SU-DHL-6 (cell line): ENCODE data around the gene ENOX2.

Source experiments
- H2AFZ ChIP-seq: fragments of 200-600 bp; sonication (generic); 2 replicates; pipeline ENCODE4 v1.6.1; 2014; ENCODE audit warnings: low read depth, mild to moderate bottlenecking, moderate library complexity, mixed read lengths, antibody characterized with exemption, low read length; ENCODE audit not compliant: severe bottlenecking
- H3F3A ChIP-seq: fragments of 200-600 bp; shearing (Covaris generic); 2 replicates; pipeline ENCODE4 v1.6.0; 2016; ENCODE audit warnings: antibody characterized with exemption, mild to moderate bottlenecking; ENCODE audit not compliant: insufficient read depth
- H3K27ac ChIP-seq: fragments of 200-600 bp; sonication (generic); 2 replicates; pipeline ENCODE4 v1.5.1; 2016; ENCODE audit warnings: low read depth, mild to moderate bottlenecking, low read length, moderate library complexity, mixed read lengths
- H3K27me3 ChIP-seq: fragments of 200-600 bp; sonication (generic), shearing (Covaris generic); 2 replicates; pipeline ENCODE4 v1.6.0; 2014; ENCODE audit warnings: mild to moderate bottlenecking, low read length
- H3K36me3 ChIP-seq: fragments of 200-600 bp; sonication (generic); 2 replicates; pipeline ENCODE4 v1.6.1; 2014; ENCODE audit warnings: mild to moderate bottlenecking, low read length, mixed read lengths
- H3K4me2 ChIP-seq: fragments of 300-600, 200-600 bp; shearing (Covaris generic), sonication (generic); 2 replicates; pipeline ENCODE4 v1.6.0; 2014; ENCODE audit warnings: low read length, low read depth, mild to moderate bottlenecking; ENCODE audit not compliant: poor library complexity, severe bottlenecking
- H3K4me3 ChIP-seq: fragments of 200-600 bp; sonication (generic); 2 replicates; pipeline ENCODE4 v1.5.1; 2014; ENCODE audit warnings: antibody characterized with exemption, low read length, mild to moderate bottlenecking, mixed read lengths; ENCODE audit not compliant: insufficient read depth, poor library complexity, severe bottlenecking
- H3K79me2 ChIP-seq: fragments of 200-600 bp; sonication (generic); 2 replicates; pipeline ENCODE4 v1.6.1; 2014; ENCODE audit warnings: mild to moderate bottlenecking, low read length, moderate library complexity; ENCODE audit not compliant: insufficient read depth
- H3K9ac ChIP-seq: fragments of 200-600 bp; sonication (generic); 2 replicates; pipeline ENCODE4 v1.7.0; 2014; ENCODE audit warnings: mild to moderate bottlenecking, low read length
- H3K9me2 ChIP-seq: fragments of 200-600 bp; sonication (generic); replicated peaks from 2 replicates; pipeline ENCODE4 v1.6.1; 2014; ENCODE audit warnings: low read length; ENCODE audit not compliant: insufficient read depth
- H3K9me3 ChIP-seq: fragments of 200-600 bp; sonication (generic); 2 replicates; pipeline ENCODE4 v1.6.1; 2014; ENCODE audit warnings: low read length, mixed read lengths; ENCODE audit not compliant: insufficient read depth
- H4K20me1 ChIP-seq: fragments of 200-600 bp; sonication (generic); 2 replicates; pipeline ENCODE4 v1.6.1; 2014; ENCODE audit warnings: low read depth, mild to moderate bottlenecking, antibody characterized with exemption, low read length, moderate library complexity, mixed read lengths
- CTCF ChIP-seq: fragments of 200-600 bp; sonication (generic); IDR thresholded peaks from one replicate; pipeline ENCODE4 v1.5.1; 2017; ENCODE audit warnings: antibody characterized with exemption, mild to moderate bottlenecking, low read length, moderate library complexity; ENCODE audit not compliant: insufficient read depth, poor library complexity, severe bottlenecking
- EZH2phosphoT487 ChIP-seq: fragments of 200-600 bp; sonication (generic), shearing (Covaris generic); conservative IDR thresholded peaks from 2 replicates; pipeline ENCODE4 v1.6.1; 2018; ENCODE audit warnings: mild to moderate bottlenecking, antibody characterized with exemption, low read length, moderate library complexity, mixed read lengths

ENOX2 gene

GRCh38 chrX:130771230-130771629 is 131.8 kb downstream of the ENOX2 start:
- no peak overlapping the region for H3K4me2 ChIP-seq
- H3F3A ChIP-seq: no peaks in the 10 kb centered on the region

GRCh38 chrX:130770615-130771014 is 132.4 kb downstream of the ENOX2 start:
- H3K4me3 ChIP-seq: no peak overlapping the region
- no peak overlapping the region for H3K4me2 ChIP-seq
- no peak overlapping the region for H3K27ac ChIP-seq
- H3K27me3 ChIP-seq: no peaks in the 10 kb centered on the region
- H4K20me1 ChIP-seq: no peaks in the 10 kb centered on the region
- H3F3A ChIP-seq: no peaks in the 10 kb centered on the region
- H3K9me3 ChIP-seq: no peaks in the 10 kb centered on the region
- no peak for TF ChIP-seq EZH2phosphoT487
- TF ChIP-seq CTCF: no peak
- no peaks in the 10 kb centered on the region for H3K36me3 ChIP-seq
- H3K79me2 ChIP-seq: no peaks in the 10 kb centered on the region
- H3K9me2 ChIP-seq: no peaks in the 10 kb centered on the region
- H2AFZ ChIP-seq: no peak overlapping the region
- H3K9ac ChIP-seq: no peak overlapping the region

More at GRCh38 chrX:130771230-130771629, 131.8 kb downstream of the ENOX2 start:
- no peaks in the 10 kb centered on the region for H3K79me2 ChIP-seq
- H3K4me3 ChIP-seq: no peak overlapping the region
- no peak overlapping the region for H2AFZ ChIP-seq
- H4K20me1 ChIP-seq: no peaks in the 10 kb centered on the region
- no peak overlapping the region for H3K27ac ChIP-seq
- no peaks in the 10 kb centered on the region for H3K36me3 ChIP-seq
- TF ChIP-seq EZH2phosphoT487: no peak
- no peak for TF ChIP-seq CTCF
- H3K27me3 ChIP-seq: no peaks in the 10 kb centered on the region
- H3K9me2 ChIP-seq: no peaks in the 10 kb centered on the region
- H3K9ac ChIP-seq: no peak overlapping the region
- H3K9me3 ChIP-seq: no peaks in the 10 kb centered on the region

- Histone ChIP-seq H3K27ac (no peak overlapping the region), H3F3A (no peaks in the 10 kb centered on the region), H3K27me3 (no peaks in the 10 kb centered on the region), H3K4me3 (no peak overlapping the region), H3K79me2 (no peaks in the 10 kb centered on the region), H3K9me3 (no peaks in the 10 kb centered on the region), H4K20me1 (no peaks in the 10 kb centered on the region), H2AFZ (no peak overlapping the region), H3K36me3 (no peaks in the 10 kb centered on the region), H3K9ac (no peak overlapping the region), H3K4me2 (no peak overlapping the region), H3K9me2 (no peaks in the 10 kb centered on the region)
- TF ChIP-seq CTCF (no peak), EZH2phosphoT487 (no peak)
Observed at GRCh38 chrX:130769835-130770234, 133.2 kb downstream of the ENOX2 start.
